K562 (cell line): ENCODE results near the gene GZF1. TPM values are rescaled to one million over a fixed set of nuclear protein-coding genes. Genes with fewer than 3 reads are reported as not detected.

Experiments used
- BACH1 ChIP-seq: fragments of 200-800 bp; sonication (Bioruptor generic); IDR thresholded peaks from 2 replicates; pipeline ENCODE4 v1.6.1; 2016; ENCODE audit warnings: missing genetic modification characterization, missing compliant biosample characterization
- BRD4 ChIP-seq: fragments of 200-600 bp; sonication (generic); IDR thresholded peaks from 2 replicates; pipeline ENCODE4 v1.6.1; 2017; ENCODE audit warnings: inconsistent platforms
- HDAC3 ChIP-seq: fragments of 450-650 bp; IDR thresholded peaks from 2 replicates; pipeline ENCODE4 v1.6.1; 2018; ENCODE audit warnings: borderline replicate concordance, mild to moderate bottlenecking, moderate library complexity; ENCODE audit not compliant: partially characterized antibody
- MTA3 ChIP-seq: fragments of 450-650 bp; formaldehyde crosslinking; IDR thresholded peaks from 2 replicates; pipeline ENCODE4 v1.6.1; 2017; ENCODE audit warnings: mild to moderate bottlenecking, borderline replicate concordance
- SP1 ChIP-seq: sonication (generic); formaldehyde crosslinking; IDR thresholded peaks from 2 replicates; pipeline ENCODE4 v1.8.1; 2022; ENCODE audit warnings: mild to moderate bottlenecking, missing genetic modification reagents
- polyA plus RNA-seq, 8 experiments: library from polyadenylated mRNA; depleted of rRNA in 4 of 8; stranded (reverse) in 5 of 8; unstranded in 3 of 8; fragments of >200 nt; fragmentation: Nextera tagmentation in 2 of 8; fragmentation: Illumina TruSeq in 1 of 8; extraction: Ambion mirVana in 2 of 8; extraction: Trizol in 1 of 8; gene quantifications; 2 replicates each; pipeline versions ENCODE4 v1.2.1 to v1.2.3, GENCODE V29; 2011 to 2014; ENCODE audit warnings: inconsistent platforms in 1 of 8, missing spikeins in 1 of 8
- total RNA-seq, 7 experiments: library from RNA; depleted of rRNA in 6 of 7; stranded (reverse); fragments of >200 nt in 6 of 7; fragmentation: Illumina TruSeq in 2 of 7; extraction: Trizol in 2 of 7; gene quantifications; 2 replicates each; pipeline versions ENCODE4 v1.2.1 to v1.2.3, GENCODE V29; 2011 to 2021; ENCODE audit warnings: low replicate concordance in 1 of 7
- TF ChIP-seq, protein P1 (sequence below): IDR thresholded peaks from 2 replicates; pipeline ENCODE4 v1.6.1; 2011; ENCODE audit warnings: borderline replicate concordance, low read depth, mild to moderate bottlenecking, moderate library complexity, low read length; ENCODE audit not compliant: insufficient read depth, poor library complexity, severe bottlenecking
- TF ChIP-seq, protein P2 (sequence below), 2 experiments: fragments of 450-650 bp in 1 of 2; sonication (generic) in 1 of 2; formaldehyde crosslinking in 1 of 2; IDR thresholded peaks; 2 replicates each; pipeline versions ENCODE4 v1.7.1 to v1.9.0; 2016 to 2022; ENCODE audit warnings: inconsistent platforms in 1 of 2, mild to moderate bottlenecking in 1 of 2, missing genetic modification reagents in 1 of 2
- TF ChIP-seq, protein P3 (sequence below): fragments of 450-650 bp; formaldehyde crosslinking; IDR thresholded peaks from 2 replicates; pipeline ENCODE4 v1.4.0; 2022; ENCODE audit warnings: missing genetic modification characterization
- TF ChIP-seq, protein P4 (sequence below): fragments of 150-350 bp; conservative IDR thresholded peaks from 2 replicates; pipeline ENCODE4 v1.6.1; 2014; ENCODE audit warnings: low read length

GZF1 gene
- total and polyA plus RNA-seq, 9 of the 15 experiments (the other 6 are each of a cell fraction or from before 2014, with no cell fraction given) = 1.2 to 15.7 (median 7.4) TPM

DNA sequence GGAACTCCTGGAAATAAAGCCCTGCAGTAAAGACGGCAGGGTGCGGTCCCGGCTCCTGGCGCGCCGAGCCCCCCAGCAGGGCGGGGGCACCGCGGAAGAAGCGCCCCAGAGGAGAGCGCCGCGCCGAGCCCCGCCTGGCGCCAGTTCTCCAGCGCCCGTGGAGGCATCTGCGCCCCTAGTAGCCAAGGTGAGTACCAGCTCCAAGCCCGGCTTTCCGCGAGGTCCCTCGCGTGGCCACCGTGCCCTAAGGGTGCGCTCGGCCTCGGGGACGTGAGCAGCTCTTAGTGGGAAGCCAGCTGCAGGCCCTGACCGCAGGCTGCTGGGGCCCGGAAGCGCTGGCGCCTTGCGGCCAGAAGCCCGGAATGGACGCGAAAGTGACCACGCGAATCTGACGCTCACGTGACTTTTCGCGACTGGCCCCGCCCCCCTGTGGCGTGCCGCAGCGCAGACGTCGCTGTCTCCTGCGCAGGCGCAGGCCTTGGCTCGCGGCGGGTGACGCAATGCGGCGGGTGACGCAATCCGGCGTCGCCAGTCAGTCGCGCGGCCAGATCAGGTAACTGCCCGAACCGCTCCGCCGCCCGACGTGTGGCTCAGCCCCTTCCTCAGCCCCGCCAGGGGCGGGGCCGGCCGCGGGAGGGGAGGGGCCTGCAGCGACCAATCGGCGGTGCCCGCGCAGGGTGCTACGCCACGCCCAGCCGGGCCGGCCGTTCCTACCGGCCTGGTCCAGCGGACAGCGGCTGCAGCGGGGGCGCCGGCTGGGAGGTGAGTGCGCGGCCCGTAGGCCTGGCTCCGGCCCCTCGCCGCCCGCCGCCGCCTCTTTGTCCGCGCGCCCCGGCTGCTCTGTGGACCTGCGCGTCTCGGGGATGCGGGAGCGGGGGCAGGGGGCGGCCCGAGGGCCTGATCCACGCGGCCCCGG is at the start of gene GZF1 (continued):
- TF ChIP-seq, protein P1, sequence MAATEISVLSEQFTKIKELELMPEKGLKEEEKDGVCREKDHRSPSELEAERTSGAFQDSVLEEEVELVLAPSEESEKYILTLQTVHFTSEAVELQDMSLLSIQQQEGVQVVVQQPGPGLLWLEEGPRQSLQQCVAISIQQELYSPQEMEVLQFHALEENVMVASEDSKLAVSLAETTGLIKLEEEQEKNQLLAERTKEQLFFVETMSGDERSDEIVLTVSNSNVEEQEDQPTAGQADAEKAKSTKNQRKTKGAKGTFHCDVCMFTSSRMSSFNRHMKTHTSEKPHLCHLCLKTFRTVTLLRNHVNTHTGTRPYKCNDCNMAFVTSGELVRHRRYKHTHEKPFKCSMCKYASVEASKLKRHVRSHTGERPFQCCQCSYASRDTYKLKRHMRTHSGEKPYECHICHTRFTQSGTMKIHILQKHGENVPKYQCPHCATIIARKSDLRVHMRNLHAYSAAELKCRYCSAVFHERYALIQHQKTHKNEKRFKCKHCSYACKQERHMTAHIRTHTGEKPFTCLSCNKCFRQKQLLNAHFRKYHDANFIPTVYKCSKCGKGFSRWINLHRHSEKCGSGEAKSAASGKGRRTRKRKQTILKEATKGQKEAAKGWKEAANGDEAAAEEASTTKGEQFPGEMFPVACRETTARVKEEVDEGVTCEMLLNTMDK = peak; percentile 48
- TF ChIP-seq, protein P2, sequence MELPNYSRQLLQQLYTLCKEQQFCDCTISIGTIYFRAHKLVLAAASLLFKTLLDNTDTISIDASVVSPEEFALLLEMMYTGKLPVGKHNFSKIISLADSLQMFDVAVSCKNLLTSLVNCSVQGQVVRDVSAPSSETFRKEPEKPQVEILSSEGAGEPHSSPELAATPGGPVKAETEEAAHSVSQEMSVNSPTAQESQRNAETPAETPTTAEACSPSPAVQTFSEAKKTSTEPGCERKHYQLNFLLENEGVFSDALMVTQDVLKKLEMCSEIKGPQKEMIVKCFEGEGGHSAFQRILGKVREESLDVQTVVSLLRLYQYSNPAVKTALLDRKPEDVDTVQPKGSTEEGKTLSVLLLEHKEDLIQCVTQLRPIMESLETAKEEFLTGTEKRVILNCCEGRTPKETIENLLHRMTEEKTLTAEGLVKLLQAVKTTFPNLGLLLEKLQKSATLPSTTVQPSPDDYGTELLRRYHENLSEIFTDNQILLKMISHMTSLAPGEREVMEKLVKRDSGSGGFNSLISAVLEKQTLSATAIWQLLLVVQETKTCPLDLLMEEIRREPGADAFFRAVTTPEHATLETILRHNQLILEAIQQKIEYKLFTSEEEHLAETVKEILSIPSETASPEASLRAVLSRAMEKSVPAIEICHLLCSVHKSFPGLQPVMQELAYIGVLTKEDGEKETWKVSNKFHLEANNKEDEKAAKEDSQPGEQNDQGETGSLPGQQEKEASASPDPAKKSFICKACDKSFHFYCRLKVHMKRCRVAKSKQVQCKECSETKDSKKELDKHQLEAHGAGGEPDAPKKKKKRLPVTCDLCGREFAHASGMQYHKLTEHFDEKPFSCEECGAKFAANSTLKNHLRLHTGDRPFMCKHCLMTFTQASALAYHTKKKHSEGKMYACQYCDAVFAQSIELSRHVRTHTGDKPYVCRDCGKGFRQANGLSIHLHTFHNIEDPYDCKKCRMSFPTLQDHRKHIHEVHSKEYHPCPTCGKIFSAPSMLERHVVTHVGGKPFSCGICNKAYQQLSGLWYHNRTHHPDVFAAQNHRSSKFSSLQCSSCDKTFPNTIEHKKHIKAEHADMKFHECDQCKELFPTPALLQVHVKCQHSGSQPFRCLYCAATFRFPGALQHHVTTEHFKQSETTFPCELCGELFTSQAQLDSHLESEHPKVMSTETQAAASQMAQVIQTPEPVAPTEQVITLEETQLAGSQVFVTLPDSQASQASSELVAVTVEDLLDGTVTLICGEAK (IDR thresholded peaks at IDR 0.05) = peak; percentile 73
- TF ChIP-seq, protein P2 (CRISPR knock-in tag; IDR thresholded peaks at IDR 0.05) = no peak
- TF ChIP-seq BRD4 = 0 out of 2 replicates have a peak, but pooled peaks have one; percentile 67
- no peak for TF ChIP-seq HDAC3
- TF ChIP-seq SP1 = peak; percentile 88
- TF ChIP-seq BACH1 = no peak
- TF ChIP-seq, protein P3, sequence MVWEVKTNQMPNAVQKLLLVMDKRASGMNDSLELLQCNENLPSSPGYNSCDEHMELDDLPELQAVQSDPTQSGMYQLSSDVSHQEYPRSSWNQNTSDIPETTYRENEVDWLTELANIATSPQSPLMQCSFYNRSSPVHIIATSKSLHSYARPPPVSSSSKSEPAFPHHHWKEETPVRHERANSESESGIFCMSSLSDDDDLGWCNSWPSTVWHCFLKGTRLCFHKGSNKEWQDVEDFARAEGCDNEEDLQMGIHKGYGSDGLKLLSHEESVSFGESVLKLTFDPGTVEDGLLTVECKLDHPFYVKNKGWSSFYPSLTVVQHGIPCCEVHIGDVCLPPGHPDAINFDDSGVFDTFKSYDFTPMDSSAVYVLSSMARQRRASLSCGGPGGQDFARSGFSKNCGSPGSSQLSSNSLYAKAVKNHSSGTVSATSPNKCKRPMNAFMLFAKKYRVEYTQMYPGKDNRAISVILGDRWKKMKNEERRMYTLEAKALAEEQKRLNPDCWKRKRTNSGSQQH (CRISPR knock-in tag) = no peak
- peak; percentile 89 for TF ChIP-seq MTA3
- TF ChIP-seq, protein P4, sequence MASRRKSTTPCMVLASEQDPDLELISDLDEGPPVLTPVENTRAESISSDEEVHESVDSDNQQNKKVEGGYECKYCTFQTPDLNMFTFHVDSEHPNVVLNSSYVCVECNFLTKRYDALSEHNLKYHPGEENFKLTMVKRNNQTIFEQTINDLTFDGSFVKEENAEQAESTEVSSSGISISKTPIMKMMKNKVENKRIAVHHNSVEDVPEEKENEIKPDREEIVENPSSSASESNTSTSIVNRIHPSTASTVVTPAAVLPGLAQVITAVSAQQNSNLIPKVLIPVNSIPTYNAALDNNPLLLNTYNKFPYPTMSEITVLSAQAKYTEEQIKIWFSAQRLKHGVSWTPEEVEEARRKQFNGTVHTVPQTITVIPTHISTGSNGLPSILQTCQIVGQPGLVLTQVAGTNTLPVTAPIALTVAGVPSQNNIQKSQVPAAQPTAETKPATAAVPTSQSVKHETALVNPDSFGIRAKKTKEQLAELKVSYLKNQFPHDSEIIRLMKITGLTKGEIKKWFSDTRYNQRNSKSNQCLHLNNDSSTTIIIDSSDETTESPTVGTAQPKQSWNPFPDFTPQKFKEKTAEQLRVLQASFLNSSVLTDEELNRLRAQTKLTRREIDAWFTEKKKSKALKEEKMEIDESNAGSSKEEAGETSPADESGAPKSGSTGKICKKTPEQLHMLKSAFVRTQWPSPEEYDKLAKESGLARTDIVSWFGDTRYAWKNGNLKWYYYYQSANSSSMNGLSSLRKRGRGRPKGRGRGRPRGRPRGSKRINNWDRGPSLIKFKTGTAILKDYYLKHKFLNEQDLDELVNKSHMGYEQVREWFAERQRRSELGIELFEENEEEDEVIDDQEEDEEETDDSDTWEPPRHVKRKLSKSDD = no peak
